Endothelial cell of umbilical vein (primary cell): ENCODE data around the gene COPZ2. TPM values are rescaled to one million over a fixed set of nuclear protein-coding genes. Genes with fewer than 3 reads are reported as not detected.
"Not testable (repeated sequence)": the region's sequence is repeated elsewhere in the genome, so short reads cannot be mapped to it uniquely, and the experiment has no call there.

ENCODE experiments used
- BruUV-seq: library from RNA; stranded (reverse); fragments of 400-500 nt; replicated peaks from 2 replicates; lab custom pipeline; 2021; lab: Mats Ljungman, UMichigan
- CTCF ChIA-PET: fragments of 300-600, 350-600 bp; sonication (Branson Sonifier 250); formaldehyde crosslinking; loops from one replicate; lab custom pipeline; 2021; ENCODE audit warnings: antibody characterized with exemption, inconsistent platforms; lab: Charles Lee
- POLR2A ChIA-PET: fragments of 300-600, 350-600 bp; sonication (Branson Sonifier 250); formaldehyde crosslinking; loops from one replicate; lab custom pipeline; 2021; ENCODE audit warnings: antibody characterized with exemption, inconsistent platforms; lab: Charles Lee
- DNase-seq: peaks from one replicate; pipeline ENCODE4 v3.0.0-alpha.2; 2011; ENCODE audit warnings: low read depth, low spot score
- FAIRE-seq: peaks from 2 replicates; lab custom pipeline; 2011; peaks lifted over from hg19 to GRCh38; lab: Jason Lieb, UNC
- H2AFZ ChIP-seq: 2 replicates; pipeline ENCODE4 v1.6.0; 2012; ENCODE audit warnings: low read depth, low read length, control low read depth, inconsistent platforms
- H3K27ac ChIP-seq: 2 replicates; pipeline ENCODE4 v1.5.1; 2011; ENCODE audit warnings: low read depth, mild to moderate bottlenecking, control low read depth, low read length, moderate library complexity; ENCODE audit not compliant: insufficient read depth
- H3K27me3 ChIP-seq, 2 experiments: 2 replicates each; pipeline versions ENCODE4 v1.6.0 to v1.6.1; 2011; ENCODE audit warnings: low read length in 2 of 2, mixed read lengths in 1 of 2; ENCODE audit not compliant: control insufficient read depth in 2 of 2, insufficient read depth in 2 of 2
- H3K36me3 ChIP-seq, 2 experiments: 2 replicates in 1 of 2; 3 replicates in 1 of 2; pipeline ENCODE4 v1.5.1; 2011; ENCODE audit warnings: low read length in 2 of 2, mild to moderate bottlenecking in 1 of 2, moderate library complexity in 1 of 2; ENCODE audit not compliant: control insufficient read depth in 2 of 2, insufficient read depth in 2 of 2; ENCODE audit errors: extremely low read depth in 1 of 2
- H3K4me1 ChIP-seq: 3 replicates; pipeline ENCODE4 v1.5.1; 2011; ENCODE audit warnings: mild to moderate bottlenecking, low read length; ENCODE audit not compliant: control insufficient read depth, insufficient read depth; ENCODE audit errors: extremely low read depth
- H3K4me2 ChIP-seq: 2 replicates; pipeline ENCODE4 v1.6.1; 2011; ENCODE audit warnings: low read length, control low read depth, mixed read lengths; ENCODE audit not compliant: insufficient read depth
- H3K4me3 ChIP-seq, 3 experiments: fragments of 200-600 bp in 1 of 3; sonication (generic), shearing (Covaris generic) in 1 of 3; replicated peaks in 1 of 3; 2 replicates each; pipeline ENCODE4 v1.5.1; 2011 to 2016; ENCODE audit warnings: control low read depth in 3 of 3, low read length in 3 of 3, mild to moderate bottlenecking in 2 of 3, inconsistent platforms in 1 of 3, low read depth in 1 of 3, moderate library complexity in 1 of 3; ENCODE audit not compliant: insufficient read depth in 1 of 3
- H3K79me2 ChIP-seq: 2 replicates; pipeline ENCODE4 v1.6.0; 2012; ENCODE audit warnings: low read length, inconsistent platforms; ENCODE audit not compliant: control insufficient read depth, insufficient read depth
- H3K9ac ChIP-seq: replicated peaks from 2 replicates; pipeline ENCODE3; 2011; ENCODE audit warnings: low read length, control low read depth; ENCODE audit not compliant: insufficient read depth; ENCODE audit errors: extremely low read depth
- H3K9me1 ChIP-seq: replicated peaks from 3 replicates; pipeline ENCODE4 v1.6.0; 2011; ENCODE audit warnings: mild to moderate bottlenecking, low read length; ENCODE audit not compliant: control insufficient read depth, insufficient read depth; ENCODE audit errors: extremely low read depth
- H3K9me3 ChIP-seq: replicated peaks from 2 replicates; pipeline ENCODE4 v1.5.1; 2012; ENCODE audit warnings: low read length, inconsistent platforms; ENCODE audit not compliant: control insufficient read depth, insufficient read depth
- H4K20me1 ChIP-seq: replicated peaks from 2 replicates; pipeline ENCODE3; 2011; ENCODE audit warnings: mild to moderate bottlenecking, low read length; ENCODE audit not compliant: control insufficient read depth, insufficient read depth; ENCODE audit errors: extremely low read depth
- FOS ChIP-seq: IDR thresholded peaks from 2 replicates; pipeline ENCODE4 v1.6.1; 2011; ENCODE audit warnings: mild to moderate bottlenecking, low read length, moderate library complexity, borderline replicate concordance; ENCODE audit not compliant: insufficient read depth
- JUN ChIP-seq: IDR thresholded peaks from 2 replicates; pipeline ENCODE4 v1.6.1; 2011; ENCODE audit warnings: borderline replicate concordance, low read depth; ENCODE audit not compliant: insufficient read length, insufficient read depth
- MYC ChIP-seq: IDR thresholded peaks from one replicate; pipeline ENCODE4 v1.6.1; 2011; ENCODE audit warnings: mild to moderate bottlenecking, low read depth, low read length
- POLR2A ChIP-seq: IDR thresholded peaks from 2 replicates; pipeline ENCODE4 v1.6.1; 2012; ENCODE audit warnings: low read depth, mild to moderate bottlenecking, control low read depth, low read length
- dilution Hi-C: fragments of 300-500 bp; cut with MboI; formaldehyde crosslinking; loops from one replicate; pipeline ENCODE4 v1.15.0; 2019; ENCODE audit warnings: low sequenced_read_pairs; ENCODE audit not compliant: extremely low pct_ligation_motif_present
- intact Hi-C: fragments of 100-400 bp; cut with micrococcal nuclease; formaldehyde crosslinking; loops from one replicate; pipeline ENCODE4 v1.10.0; 2022
- polyA plus RNA-seq, 4 experiments: library from polyadenylated mRNA; depleted of rRNA in 3 of 4; stranded (reverse) in 3 of 4; unstranded in 1 of 4; fragments of >200 nt; gene quantifications; 2 replicates each; pipeline versions ENCODE4 v1.2.1 to v1.2.3, GENCODE V29; 2011 to 2012; ENCODE audit warnings: missing spikeins in 1 of 4
- total RNA-seq: library from RNA; stranded (reverse); gene quantifications from 2 replicates; pipeline ENCODE4 v1.2.3, GENCODE V29; 2021
- TF ChIP-seq, protein P1 (sequence below): IDR thresholded peaks from 2 replicates; pipeline ENCODE4 v1.6.1; 2011; ENCODE audit not compliant: insufficient read depth, insufficient read length
- TF ChIP-seq, protein P2 (sequence below), 2 donors: IDR thresholded peaks; 1 replicate in 1 of 2; 2 replicates in 1 of 2; pipeline ENCODE4 v1.5.1; 2011; ENCODE audit warnings: low read length in 2 of 2, mild to moderate bottlenecking in 2 of 2, moderate library complexity in 2 of 2, control low read depth in 1 of 2, inconsistent platforms in 1 of 2, low read depth in 1 of 2; ENCODE audit not compliant: insufficient read depth in 1 of 2; ENCODE audit errors: extremely low read depth in 1 of 2

Gene COPZ2
- total and polyA plus RNA-seq, 2 donors (not counting 3 experiments of a cell fraction or from before 2014, with no cell fraction given) = 16.3 to 28.1 TPM

DNA sequence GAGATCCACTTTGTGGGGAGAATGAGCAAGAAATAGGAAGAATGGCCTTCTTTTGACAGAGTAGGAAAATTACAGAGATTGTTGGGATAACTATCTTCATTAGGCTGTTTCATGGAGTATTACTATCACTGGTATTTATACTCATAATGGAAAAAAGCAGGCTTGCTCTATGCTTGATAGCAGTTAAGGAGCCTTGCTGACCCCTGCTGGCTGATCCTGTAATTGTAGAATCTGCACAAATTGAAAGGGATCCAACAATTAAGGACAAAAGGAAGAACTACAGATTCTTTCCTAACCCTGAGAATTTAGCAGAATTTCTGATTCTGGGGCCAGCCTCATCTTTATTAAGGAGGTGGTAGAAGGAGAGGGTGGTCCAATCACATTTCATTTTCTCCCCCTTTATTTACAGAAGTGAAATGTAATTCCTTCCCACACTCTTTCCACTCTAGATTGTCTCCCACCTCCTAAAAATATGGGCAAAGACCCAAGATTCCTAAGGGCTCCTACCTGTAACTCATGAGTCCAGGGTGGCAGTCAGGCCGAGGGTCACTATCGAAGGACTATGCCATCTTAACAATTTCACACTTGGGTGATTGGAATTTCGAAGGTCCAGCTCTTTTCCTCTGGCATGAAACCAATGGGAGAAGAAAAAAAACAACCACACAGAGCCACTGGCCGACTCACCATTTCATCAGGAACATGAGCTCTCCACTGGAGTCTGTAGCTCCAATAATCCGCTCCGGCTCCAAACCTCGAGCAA lies 36.9 kb upstream of the COPZ2 start:
- BruUV-seq = no TSS peak
- no peak overlapping the region for H3K4me3 ChIP-seq
- H4K20me1 ChIP-seq = no peaks in the 10 kb centered on the region
- FAIRE-seq = peak; percentile 74
- H3K9ac ChIP-seq = no peak overlapping the region
- ChIA-PET CTCF (interaction anchor here (0.6 to 11.5 kb wide), 15 partner anchors 9 to 548 kb away, joined by 3 to 210 read pairs (median 4); partner anchors contain the start of gene NFE2L1), POLR2A (no interaction called here)
- peak; percentile 88 for DNase-seq
- H3K79me2 ChIP-seq = peaks cover 14% of the 10 kb centered on the region
- intact Hi-C loops = loop anchor here (1.0 to 2.0 kb wide), 5 partner anchors 22 to 96 kb away; partner anchors contain the start of gene NFE2L1
- H3K4me1 ChIP-seq = no peaks in the 10 kb centered on the region
- H3K4me2 ChIP-seq = no peak overlapping the region
- no peaks in the 10 kb centered on the region for H3K27me3 ChIP-seq
- dilution Hi-C loops = no loop called here
- TF ChIP-seq POLR2A = no peak
- TF ChIP-seq, protein P1, sequence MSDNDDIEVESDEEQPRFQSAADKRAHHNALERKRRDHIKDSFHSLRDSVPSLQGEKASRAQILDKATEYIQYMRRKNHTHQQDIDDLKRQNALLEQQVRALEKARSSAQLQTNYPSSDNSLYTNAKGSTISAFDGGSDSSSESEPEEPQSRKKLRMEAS = no peak
- TF ChIP-seq, protein P2, sequence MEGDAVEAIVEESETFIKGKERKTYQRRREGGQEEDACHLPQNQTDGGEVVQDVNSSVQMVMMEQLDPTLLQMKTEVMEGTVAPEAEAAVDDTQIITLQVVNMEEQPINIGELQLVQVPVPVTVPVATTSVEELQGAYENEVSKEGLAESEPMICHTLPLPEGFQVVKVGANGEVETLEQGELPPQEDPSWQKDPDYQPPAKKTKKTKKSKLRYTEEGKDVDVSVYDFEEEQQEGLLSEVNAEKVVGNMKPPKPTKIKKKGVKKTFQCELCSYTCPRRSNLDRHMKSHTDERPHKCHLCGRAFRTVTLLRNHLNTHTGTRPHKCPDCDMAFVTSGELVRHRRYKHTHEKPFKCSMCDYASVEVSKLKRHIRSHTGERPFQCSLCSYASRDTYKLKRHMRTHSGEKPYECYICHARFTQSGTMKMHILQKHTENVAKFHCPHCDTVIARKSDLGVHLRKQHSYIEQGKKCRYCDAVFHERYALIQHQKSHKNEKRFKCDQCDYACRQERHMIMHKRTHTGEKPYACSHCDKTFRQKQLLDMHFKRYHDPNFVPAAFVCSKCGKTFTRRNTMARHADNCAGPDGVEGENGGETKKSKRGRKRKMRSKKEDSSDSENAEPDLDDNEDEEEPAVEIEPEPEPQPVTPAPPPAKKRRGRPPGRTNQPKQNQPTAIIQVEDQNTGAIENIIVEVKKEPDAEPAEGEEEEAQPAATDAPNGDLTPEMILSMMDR (IDR thresholded peaks at IDR 0.05; ENCODE audit: extremely low read depth in 1 of 2, insufficient read depth in 1 of 2, low read depth in 1 of 2, low read length in 2 of 2) = peak; percentile 63 to 69
- no peak for TF ChIP-seq FOS
- TF ChIP-seq JUN = no peak
- no peak for TF ChIP-seq MYC
- no peaks in the 10 kb centered on the region for H3K9me1 ChIP-seq
- H3K9me3 ChIP-seq = no peaks in the 10 kb centered on the region
- no peak overlapping the region for H2AFZ ChIP-seq
- no peak overlapping the region for H3K27ac ChIP-seq
- peaks cover 7 to 9% of the 10 kb centered on the region in 2 experiments for H3K36me3 ChIP-seq

DNA sequence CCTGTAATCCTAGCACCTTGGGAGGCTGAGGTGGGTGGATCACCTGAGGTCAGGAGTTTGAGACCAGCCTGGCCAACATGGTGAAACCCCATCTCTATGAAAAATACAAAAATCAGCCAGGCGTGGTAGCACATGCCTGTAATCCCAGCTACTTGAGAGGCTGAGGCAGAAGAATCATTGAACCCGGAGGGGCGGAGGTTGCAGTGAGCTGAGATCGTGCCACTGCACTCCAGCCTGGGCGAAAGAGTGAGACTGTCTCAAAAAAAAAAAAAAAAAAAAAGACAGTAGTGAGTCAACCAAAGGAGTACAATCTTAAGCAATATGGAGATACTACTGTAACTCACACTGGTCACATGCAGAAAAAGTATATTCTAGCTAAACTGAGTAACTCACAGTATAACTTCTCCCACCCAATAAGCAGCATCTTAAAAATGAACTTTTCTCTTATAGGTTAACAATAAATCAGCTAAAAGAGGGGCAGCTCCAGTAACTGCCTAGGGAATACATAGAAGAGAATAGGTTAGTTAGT lies 36.0 kb upstream of the COPZ2 start:
- H3K27ac ChIP-seq, FAIRE-seq, H3K9me1 ChIP-seq, H3K9ac ChIP-seq, DNase-seq, H3K27me3 ChIP-seq, H2AFZ ChIP-seq, H3K79me2 ChIP-seq, H3K4me3 ChIP-seq, H3K4me1 ChIP-seq, H4K20me1 ChIP-seq, H3K9me3 ChIP-seq, BruUV-seq, dilution Hi-C loops, H3K4me2 ChIP-seq: not testable (repeated sequence)
- peaks cover 8 to 11% of the 10 kb centered on the region in 2 experiments for H3K36me3 ChIP-seq
- CTCF ChIA-PET = interaction anchor here (0.9 to 11.5 kb wide), 8 partner anchors 10 to 131 kb away, joined by 3 to 210 read pairs (median 11); partner anchors contain the start of gene NFE2L1
- intact Hi-C loops = loop anchor here (1.0 to 2.0 kb wide), 5 partner anchors 21 to 95 kb away; partner anchors contain the start of gene NFE2L1
- POLR2A ChIA-PET = interaction anchor here (0.7 kb wide), 1 partner anchor 27 kb away, joined by 5 read pairs; no protein-coding TSS in a partner anchor

DNA sequence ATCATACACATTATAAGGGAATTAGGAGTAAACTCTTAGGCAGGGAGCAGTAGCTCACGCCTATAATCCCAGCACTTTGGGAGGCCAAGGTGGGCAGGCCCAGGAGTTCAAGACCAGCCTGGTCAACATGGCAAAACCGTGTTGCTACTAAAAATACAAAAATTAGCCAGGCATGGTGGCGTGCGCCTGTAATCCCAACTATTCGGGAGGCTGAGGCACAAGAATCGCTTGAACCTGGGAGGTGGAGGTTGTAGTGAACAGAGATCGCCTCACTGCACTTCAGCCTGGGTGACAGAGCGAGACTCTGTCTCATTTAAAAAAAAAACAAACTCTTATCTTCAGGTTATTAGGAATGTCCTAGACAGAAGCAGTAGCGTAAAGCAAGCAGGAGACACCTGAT lies 35.2 kb upstream of the COPZ2 start:
- H3K9ac ChIP-seq, DNase-seq, H3K79me2 ChIP-seq, H3K27me3 ChIP-seq, H4K20me1 ChIP-seq, H3K9me1 ChIP-seq, BruUV-seq, H2AFZ ChIP-seq, FAIRE-seq, H3K4me2 ChIP-seq, POLR2A ChIA-PET, H3K9me3 ChIP-seq, H3K27ac ChIP-seq, intact Hi-C loops, dilution Hi-C loops, H3K4me3 ChIP-seq, H3K4me1 ChIP-seq: not testable (repeated sequence)
- H3K36me3 ChIP-seq = peaks cover 11 to 14% of the 10 kb centered on the region in 2 experiments
- CTCF ChIA-PET = interaction anchor here (0.6 to 11.5 kb wide), 6 partner anchors 11 to 59 kb away, joined by 3 to 210 read pairs (median 11); partner anchors contain the start of gene NFE2L1
